HG03520 (cell line): ENCODE data around the gene MPZL2.

Experiments used
- ATAC-seq: cut with Tn5 transposase; IDR thresholded peaks from one replicate; pipeline ENCODE4 v1.9.1; 2021; ENCODE audit warnings: mild to moderate bottlenecking, moderate library complexity; ENCODE audit not compliant: unreplicated experiment

Gene MPZL2

GRCh38 chr11:118223570-118223969 lies 40.5 kb downstream of the MPZL2 start:
- ATAC-seq = no peak

- no peak for ATAC-seq
These were observed 41.7 kb downstream of the MPZL2 start for GRCh38 chr11:118222437-118222836.

- no peak for ATAC-seq
These were observed 42.7 kb downstream of the MPZL2 start for GRCh38 chr11:118221419-118221818.

- no peak for ATAC-seq
These were observed 44.4 kb downstream of the MPZL2 start for GRCh38 chr11:118219732-118220131.

GRCh38 chr11:118219244-118219643 lies 44.9 kb downstream of the MPZL2 start:
- no peak for ATAC-seq

- no peak for ATAC-seq
These were observed 46.5 kb downstream of the MPZL2 start for GRCh38 chr11:118217575-118217974.

- ATAC-seq = peak; percentile 50
These were observed 47.2 kb downstream of the MPZL2 start for GRCh38 chr11:118216621-118217481.

- ATAC-seq = no peak
These were observed 48.3 kb downstream of the MPZL2 start for GRCh38 chr11:118215765-118216164.

GRCh38 chr11:118215262-118215661 lies 48.8 kb downstream of the MPZL2 start:
- ATAC-seq = no peak

GRCh38 chr11:118214210-118214914 lies 49.7 kb downstream of the MPZL2 start:
- ATAC-seq = no peak

- ATAC-seq = no peak
These were observed 50.3 kb downstream of the MPZL2 start for GRCh38 chr11:118213781-118214180.

GRCh38 chr11:118213201-118213600 lies 50.9 kb downstream of the MPZL2 start:
- no peak for ATAC-seq

GRCh38 chr11:118212781-118213191 lies 51.3 kb downstream of the MPZL2 start:
- no peak for ATAC-seq

- ATAC-seq = no peak
These were observed 51.9 kb downstream of the MPZL2 start for GRCh38 chr11:118212131-118212725.

GRCh38 chr11:118211006-118211405 lies 53.1 kb downstream of the MPZL2 start:
- no peak for ATAC-seq

GRCh38 chr11:118210323-118210722 lies 53.8 kb downstream of the MPZL2 start:
- ATAC-seq = no peak

GRCh38 chr11:118209033-118209432 lies 55.1 kb downstream of the MPZL2 start:
- no peak for ATAC-seq

- no peak for ATAC-seq
These were observed 57.0 kb downstream of the MPZL2 start for GRCh38 chr11:118207079-118207478.

GRCh38 chr11:118206391-118207031 lies 57.6 kb downstream of the MPZL2 start:
- ATAC-seq = no peak

GRCh38 chr11:118205606-118206378 lies 58.3 kb downstream of the MPZL2 start:
- no peak for ATAC-seq
